Inflammatory macrophage treated with lipopolysaccharide for 1 hour (primary cell): ENCODE data around the gene FLAD1.

Experiments used
- DNase-seq, 2 donors: peaks; one replicate each; pipeline ENCODE4 v3.0.0-alpha.2; 2020 to 2022

The FLAD1 gene

GRCh38 chr1:155040358-155041093 is 57.4 kb downstream of the FLAD1 start:
- no peak for DNase-seq
